ENCODE data around the gene LEFTY1.

LEFTY1 gene

DNA sequence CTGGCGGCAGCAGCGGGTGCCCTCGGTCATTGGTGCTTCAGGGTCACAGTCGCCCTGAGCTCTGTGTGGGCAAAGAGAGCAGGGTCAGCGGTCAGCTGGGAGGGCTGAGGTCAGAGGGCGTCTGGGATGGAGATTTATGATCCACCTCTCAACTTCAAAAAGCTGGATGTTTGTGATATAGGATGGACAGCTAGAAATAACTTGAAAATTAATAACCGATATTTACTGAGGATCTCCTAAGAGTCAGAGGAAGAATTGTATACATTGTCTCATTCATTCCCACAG is 2.0 kb downstream of the LEFTY1 start:
- no peak for DNase-seq

DNA sequence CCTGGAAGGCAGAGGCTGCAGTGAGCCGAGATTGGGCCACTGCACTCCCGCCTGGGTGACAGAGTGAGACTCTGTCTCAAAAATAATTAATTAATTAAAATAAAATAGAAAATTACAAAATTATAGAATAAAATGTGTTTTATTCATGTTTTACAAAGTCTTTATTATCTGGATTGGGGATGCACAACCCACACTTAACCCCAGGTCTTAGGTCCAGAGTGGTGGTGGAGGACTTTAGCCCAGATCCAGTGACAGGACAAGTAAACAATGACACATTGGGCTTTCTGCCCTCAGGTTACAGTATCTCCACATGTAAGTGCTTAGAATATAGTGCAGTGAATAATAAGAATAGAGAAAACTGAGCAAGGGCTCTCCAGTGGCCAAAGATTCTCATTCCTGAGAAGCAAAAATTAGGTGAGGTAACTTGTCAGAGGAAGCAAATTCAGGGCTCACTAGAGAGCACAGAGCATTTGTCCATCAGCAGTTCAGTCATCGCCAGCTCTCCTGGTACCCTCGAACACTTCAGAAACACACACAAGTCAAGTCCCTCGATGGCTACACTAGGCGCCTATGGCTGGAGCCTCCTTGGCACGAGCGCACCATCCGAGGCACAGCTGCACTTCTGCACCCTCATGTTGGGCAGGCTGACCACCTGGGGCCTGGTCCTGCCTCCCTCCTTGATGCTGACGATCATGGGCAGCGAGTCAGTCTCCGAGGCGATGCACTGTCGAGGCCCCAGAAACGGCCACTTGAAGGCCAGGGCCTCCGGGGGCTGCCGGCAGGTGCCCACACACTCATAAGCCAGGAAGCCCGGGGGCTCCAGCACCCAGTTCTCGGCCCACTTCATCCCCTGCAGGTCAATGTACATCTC is 2.6 kb downstream of the LEFTY1 start:
- DNase-seq = no peak

DNA sequence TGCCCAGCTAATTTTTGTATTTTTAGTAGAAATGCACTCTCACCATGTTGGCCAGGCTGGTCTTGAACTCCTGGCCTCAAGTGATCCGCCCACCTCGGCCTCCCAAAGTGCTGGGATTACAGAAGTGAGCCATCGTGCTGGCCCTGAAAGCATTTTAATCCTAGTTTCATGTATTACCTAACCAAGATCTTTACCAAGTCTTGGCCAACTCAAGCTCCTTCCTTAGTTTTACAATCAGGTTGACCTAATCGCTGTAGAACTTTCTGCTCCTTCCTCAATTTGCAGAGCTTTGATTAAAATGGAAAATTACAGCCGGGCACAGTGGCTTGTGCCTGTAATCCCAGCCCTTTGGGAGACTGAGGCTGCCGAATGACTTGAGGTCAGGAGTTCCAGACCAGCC is 3.6 kb downstream of the LEFTY1 start:
- no peak for DNase-seq

DNA sequence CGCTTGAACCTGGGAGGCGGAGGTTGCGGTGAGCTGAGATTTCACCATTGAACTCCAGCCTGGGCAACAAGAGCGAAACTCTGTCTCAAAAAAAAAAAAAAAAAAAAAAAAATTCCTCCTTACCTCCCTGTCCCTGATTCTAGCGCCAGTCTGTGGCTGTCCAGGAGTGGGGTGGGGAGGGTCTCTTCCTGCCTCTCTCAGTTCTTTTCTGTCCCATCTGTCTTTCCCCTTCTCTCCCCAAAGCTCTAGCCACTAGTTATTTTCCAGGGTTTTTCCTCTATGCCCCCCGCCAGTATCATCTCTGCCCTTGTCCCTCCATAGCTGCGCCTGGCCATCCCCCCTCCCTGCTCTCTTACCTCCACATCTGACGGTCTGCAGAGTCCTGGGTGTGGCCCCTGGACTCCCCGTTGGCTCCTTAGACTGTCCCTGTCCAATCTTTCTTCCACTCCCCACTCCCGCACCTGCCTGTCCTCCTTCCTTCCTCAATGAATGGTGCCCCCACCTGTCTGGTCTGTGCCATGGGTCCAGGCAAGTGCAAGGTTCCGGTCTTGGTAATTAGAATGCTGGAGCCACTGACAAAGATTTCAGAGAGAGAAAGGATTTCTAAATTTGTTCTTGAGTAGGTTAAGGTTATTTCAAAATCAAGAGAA is 5.2 kb downstream of the LEFTY1 start:
- no peak for DNase-seq

DNA sequence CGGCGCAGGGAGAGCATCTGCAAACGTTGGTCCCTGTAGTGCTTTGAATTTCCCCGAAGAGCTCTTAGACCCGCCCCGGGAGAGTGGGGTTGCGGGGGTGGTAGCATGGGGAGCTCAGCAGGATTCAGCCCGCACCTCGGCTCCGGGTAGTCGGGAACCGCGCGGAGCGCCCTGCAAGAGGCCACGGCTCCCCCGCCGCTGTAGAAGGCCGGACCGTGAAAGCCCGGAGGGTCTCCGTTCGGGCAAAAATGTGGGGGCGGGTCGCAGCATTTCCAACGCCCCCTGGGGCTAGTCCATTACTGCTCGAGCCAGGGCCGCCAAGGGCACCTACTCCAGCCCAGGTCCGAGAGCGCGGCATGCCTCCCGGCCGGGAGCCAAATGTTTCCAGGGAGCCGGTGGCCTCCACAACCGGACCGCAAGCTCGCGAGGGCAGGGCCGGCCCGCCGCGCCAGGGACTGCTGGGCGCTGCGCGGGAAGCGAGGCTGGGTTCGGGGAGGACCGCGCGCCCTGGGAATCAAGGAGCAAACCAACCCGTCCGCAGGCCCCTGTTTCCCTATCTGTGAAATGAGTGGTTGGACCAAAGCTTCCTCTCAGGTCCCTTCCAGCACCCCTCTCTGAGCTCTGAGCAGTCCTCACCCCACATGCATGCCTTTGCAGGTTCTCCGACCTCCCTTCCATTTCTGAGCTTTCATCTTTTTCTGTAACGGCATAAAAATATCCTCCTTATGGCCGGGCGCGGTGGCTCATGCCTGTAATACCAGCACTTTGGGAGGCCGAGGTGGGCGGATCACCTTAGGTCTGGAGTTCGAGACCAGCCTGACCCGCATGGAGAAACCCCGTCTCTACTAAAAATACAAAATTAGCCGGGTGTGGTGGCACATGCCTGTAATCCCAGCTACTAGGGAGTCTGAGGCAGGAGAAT is 6.0 kb downstream of the LEFTY1 start:
- no peak for DNase-seq

DNA sequence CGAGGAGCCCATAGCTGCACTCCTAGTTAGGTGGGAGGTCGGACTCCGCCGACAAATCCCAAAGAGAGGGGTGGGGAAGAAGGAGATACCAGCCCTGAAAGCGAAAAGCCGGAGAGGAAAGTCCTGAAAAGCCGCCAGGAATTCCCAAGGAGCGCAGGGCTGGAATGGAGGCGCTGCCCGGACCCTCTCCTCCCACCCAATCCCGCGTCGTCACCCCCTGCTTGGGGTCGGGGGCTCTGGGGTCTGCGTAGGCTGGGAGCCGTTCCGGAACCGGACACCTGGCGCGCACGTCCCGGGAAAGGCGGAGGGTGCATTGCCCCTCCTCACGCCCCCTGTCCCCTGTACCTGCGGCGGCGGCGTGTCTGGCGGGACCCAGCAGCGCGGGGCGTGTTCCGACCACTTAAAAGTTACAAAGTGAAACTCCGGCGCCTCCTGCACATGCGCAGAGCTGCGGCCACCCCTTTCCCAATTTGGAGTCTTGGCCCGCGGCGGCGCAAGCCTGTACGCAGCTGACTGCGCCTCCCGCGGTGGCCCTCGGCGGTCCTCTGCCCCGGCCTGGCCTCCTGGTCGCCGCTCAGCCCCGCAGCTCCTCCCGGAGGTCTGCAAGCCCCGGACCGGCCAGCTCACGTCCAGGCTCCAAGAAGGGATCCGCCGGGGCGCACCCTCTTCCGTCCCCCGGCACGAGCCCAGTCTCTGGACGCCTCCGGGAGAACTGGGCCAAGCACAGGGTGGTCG is 6.8 kb downstream of the LEFTY1 start, which contains the start of gene TMEM63A:
TMEM63A (minus strand) TSS at position 422 of the 735 bp plus-strand sequence. CDS start 4,800 bp downstream, outside the sequence.
- peak; percentile 42 for DNase-seq

DNA sequence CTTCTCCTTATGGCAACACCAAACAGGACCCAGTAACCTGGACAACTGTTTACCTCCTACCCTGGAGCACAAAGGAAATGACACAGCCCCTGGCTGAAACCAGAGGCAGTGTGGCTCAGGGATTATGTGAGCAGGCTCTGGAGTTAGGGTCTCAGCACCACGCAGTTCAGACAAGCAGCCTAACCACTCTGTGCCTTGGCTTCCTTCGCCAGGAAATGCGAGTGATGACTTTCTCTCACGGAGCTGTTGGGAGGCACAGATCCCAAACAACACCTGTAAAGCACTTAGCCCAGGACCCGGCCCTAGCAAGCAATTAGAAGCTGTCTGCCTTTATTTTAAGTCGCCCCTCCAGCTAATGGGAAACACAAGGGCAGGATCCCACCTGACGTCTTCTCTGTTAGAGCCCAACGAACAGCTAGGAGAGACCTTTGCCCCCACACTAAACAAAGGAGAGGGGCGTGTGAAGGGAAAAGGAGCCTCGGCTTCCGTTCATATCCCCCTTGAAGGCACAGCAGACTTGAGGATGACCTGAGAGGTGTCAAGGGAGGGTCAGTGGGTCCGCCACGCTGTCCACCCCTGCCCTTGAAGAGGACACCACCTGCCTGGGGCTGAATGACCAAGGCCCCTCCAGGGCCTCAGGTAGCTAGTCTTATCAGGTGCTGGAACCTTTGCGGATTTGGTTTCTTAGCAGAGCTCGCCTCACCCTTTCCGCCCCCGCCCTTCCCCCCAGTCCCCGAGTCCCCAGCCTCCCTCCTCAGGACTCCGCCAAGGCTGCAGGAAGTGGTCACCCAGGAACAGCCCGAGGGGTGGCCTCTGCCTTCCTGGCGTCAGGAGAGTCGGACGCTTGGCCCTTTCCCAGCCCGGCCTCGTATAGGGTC is 7.6 kb downstream of the LEFTY1 start:
- peak; percentile 57 for DNase-seq

DNA sequence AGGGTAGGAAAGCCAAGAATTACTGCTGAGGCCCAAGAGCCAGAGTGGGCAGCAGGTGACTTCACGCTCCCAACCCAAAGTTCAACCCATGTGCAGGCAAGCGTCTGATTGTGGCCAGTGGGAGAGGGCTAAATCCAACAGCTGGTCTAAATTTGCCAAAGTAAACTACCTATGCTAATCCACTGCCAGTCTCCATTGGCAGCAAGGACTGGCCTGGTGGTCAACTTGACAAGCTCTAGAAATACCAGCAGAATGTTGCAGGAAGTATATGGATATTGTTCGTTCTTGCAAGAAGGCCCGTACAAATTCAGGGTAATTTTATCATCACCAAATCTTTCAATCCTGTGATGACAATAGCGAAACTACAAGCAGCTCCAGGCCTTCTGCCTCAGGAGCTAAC is 8.3 kb downstream of the LEFTY1 start:
- peak; percentile 20 for DNase-seq

DNA sequence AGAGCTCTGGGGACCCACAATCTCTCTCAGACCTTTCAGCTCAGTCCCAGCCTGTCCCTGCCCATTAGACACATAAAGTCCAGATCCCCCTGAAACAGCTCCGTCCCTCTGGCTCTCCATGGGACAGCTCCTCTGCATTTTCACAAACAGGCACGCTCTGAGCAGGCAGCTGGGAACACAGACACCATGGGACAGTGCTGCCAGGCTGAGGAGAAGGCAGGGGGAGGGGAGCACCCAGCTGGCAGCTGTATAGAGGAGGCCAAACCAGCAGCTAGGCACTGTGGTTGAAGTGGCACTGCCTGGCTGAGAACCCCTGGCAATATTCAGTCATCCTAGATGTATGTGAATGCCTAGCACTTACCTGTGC is 8.7 kb downstream of the LEFTY1 start:
- peak; percentile 68 for DNase-seq

DNA sequence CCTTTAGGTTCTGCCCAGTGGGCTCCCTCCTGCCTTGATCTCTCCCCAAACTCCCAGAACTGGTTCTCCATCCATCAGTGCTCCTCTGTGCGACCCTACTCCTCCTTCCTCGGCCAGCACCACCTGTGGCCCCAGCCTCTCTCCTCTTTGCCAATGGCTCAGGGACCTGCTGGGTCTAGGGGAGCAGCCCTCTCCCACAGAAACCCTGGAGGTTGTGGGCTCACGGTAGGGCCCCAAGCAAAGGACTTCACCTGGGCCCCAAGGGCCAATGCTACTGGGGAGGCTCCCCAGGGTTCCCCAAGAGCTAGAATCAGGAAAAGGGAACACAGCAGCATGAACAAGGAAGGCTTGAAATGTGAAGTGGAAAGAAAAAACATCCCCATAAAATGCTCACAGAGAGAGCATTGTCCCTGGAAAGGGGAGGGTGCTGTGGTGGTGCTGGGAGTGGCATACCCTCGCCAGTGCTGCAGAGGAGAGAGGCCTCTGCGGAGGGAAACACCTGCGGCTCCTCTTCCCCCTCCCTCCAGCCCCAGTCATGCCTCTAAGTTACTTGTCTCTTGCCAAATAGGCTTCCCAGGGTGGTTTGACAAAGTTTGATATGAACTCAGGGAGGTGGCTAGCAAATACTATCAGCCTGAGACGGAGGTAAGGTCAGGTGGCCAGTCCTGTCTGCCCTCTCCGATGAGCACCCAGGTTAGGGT is 9.3 kb downstream of the LEFTY1 start:
- DNase-seq = peak; percentile 33

DNA sequence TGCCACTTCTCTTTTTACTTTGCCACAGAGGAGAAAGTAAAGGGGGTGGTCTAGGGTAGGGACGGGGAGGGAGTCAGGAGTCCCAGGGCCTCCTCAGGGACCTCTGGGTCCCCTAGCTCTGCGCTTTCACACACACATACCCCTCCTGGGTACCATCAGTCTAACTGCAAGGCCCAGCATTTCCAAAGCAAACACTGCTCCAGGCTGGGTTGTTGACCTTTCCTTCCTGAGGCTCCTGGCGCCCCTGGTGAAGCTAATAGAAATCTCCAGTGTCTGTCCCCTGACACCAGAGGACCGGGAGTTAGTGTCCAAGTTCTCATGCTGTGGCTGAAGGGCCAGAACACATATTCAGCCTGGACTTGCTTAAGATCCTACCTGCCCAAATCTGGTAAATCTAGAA is 10.7 kb downstream of the LEFTY1 start:
- DNase-seq = no peak

DNA sequence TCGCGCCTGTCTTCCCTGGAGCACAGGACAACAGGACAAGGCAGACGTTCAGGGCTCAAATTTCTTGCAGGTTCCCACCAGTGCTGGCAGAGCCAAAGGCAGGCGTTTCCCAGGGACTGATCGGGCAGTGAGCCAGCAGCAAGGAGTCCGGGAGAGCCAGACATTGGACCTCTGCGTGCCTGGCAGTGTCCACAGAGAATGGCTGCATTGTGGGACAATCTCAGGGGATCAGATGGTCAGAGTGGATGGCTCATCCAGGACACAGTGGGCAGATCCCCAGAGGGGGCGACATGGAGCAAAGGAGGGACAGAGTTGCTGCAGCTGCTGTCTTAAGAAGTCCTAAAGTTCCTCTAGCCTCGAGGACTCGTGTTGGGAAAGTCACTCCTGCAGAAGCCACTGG is 11.4 kb downstream of the LEFTY1 start:
- peak; percentile 64 for DNase-seq

DNA sequence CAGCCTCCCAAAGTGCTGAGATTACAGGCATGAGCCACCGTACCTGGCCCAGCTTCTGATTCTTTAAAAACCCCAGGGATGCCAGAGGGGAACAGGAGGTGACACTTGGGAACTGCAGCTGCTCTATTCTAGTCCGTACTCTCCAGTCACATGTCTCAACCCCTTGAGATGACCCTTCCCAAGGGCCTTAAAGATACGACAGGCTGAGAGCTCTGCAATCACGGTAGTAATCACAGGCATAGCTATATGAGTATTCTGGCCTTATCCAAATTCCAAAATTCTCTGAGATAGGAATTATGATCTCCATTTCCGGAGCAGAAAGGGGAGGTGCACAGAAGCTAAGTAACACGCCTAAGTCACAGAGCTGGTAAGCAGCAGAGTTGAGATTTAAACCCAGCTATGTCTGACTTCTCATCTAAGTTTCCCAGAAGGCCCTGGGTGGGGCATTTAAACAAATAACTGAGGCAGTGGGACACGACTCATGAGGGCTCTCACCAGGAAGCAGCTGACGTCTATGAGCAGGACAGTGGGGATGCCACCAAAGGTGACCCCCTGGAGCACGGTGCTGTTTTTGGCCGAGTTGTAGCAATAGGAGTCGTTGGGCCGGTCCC is 11.9 kb downstream of the LEFTY1 start:
- no peak for DNase-seq

DNA sequence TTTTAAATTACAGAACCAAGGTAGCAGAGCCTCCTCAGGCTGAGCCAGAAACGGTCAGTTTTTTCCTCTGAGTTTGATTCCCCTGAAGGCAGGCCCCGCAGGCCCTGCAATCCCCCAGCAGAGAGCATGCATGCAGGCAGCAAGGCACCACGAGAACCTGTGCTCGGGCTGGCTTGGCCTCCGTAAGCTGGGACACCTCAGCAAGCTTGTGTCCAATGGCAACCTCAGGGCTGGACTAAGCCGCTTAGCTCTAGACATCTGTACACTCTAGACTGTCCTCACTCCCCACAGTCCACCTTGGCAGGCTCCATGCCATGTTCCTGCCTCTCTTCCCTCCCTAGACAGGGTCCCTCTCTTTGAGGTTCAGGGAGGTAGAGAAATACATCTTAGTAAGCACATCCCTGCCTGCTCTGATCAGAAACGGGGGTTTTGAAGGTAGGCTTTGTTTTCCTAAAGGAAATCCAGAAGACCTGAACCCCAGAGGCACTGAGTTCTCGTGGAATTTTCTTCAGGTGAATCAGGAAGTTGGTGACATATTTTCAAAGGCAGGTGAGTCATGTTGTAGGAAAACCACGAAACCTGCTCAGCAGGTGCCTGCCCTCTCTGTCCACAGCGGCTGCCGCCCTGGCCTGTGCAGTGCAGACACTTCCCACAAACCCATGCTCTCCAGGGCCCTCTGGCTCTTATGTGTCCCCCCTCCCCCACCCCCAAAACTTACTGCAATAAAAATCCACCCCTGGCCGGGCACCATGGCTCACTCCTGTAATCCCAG is 13.7 kb downstream of the LEFTY1 start:
- peak; percentile 62 for DNase-seq

DNA sequence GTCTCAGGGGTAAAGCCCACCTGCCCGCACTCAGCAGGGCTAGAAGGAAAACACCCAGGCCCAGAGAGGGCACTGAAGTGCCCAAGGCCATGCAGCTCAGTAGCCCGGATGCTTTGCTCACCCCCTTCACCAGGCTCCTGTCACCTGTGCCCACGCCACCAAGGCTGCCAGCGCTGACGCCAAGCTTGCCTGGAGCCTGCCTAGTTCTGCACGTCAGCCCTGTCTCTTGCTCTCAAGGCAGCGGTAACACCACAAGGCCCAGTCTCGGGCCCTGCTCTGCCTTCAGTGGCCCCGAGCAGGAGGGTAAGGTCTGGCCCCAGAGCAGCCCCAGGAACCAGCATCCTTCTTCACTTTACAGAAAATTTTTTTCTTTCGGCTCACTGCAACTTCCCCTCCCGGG is 14.5 kb downstream of the LEFTY1 start:
- DNase-seq = no peak

DNA sequence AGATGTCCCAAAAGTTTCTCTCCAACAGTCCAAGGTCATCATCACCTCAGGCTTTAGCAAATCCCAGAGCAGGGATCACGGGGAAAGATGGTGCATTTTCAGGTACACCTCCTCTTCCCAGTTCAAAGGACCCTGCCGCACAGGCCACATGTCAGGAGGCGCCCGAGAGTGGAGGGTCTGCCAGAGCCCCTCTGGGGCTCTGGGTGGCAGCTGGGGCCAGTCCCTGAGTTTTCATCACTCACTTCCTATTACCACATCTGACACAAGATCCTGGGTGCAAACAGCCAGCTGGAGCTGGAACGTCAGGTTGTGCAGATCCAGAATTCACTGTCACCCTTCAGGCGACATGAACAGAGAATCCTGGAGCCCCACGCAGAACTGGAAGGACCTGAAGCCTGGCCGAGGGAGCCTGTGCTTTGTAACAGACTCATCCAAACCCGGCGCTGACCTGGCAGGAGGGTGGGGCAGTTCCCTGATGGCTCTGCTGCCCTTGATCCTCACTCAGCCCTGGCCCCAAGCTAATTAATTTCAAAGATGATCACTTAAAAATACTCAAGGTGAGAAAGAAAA is 15.6 kb downstream of the LEFTY1 start:
- DNase-seq = no peak

DNA sequence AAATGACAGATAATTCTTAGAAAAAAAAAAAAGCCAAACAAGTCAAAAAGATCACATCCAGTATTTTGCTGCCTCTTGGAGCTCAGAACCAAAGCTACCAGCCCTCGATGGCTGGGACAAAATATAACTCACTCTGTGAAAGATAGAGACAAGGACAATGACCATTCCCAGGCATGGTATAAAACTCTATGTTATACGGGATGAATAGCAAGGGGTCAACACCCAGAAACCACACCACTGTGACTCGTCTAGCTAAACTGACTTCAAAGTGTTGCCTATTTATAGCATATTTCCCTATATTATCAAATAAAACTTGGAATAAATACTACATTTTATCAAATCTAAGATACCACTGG is 16.9 kb downstream of the LEFTY1 start:
- DNase-seq = no peak

DNA sequence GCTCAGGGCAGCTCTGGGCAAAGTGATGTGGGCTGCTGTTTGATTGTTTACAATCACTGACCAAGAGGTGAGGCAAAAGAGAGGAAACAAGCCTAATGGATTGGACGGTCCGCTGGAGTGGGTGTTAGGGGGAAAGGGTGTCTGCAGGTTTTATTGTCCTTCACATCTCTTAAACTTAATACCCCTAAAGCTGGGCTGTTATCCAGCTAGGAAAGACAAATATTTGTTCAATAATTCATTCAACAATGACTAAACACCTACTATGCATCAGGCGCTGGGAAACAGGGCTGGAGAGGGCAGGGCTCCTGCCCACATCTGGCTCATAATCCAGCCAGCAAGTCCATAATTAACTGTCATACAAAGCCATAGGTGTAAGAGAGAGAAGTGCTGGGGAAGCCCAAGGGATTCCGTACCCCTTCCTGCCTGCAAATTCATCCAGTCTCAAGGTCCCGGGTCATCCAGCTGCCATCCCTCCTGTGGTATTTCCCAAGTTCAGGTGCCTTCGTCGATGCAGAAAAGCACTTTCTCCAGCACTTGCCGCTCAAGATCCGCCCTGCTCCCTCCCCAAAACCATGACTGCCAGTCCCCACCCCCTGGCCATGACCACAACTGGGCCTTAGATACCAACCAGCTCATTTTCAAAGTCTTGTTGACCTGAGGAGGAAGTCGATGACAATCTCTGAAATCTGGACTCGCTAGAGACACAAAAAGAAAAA is 17.4 kb downstream of the LEFTY1 start:
- peak; percentile 74 for DNase-seq

DNA sequence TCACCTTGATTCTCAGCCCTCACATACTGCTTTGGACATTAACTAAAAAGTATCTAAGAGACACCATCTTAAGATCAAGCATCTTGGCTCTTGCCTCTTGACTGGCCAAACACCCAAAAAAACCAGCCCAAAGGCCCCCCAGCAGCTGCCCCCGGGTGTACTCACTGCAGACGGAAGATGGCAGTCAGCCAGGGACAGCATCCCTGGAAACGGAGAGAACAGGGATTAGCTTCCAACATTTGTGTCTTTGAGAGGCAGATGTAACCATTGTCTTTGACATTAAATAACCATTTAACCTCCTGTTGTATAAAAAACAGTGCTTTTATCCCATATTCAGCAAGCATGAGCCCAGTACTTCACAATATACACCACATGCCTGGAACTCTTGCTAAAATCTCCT is 18.0 kb downstream of the LEFTY1 start:
- peak; percentile 43 for DNase-seq

Data from NCI-H2029 (cell line).